GM18951 (cell line): ENCODE measurements around the gene NPDC1.

Source experiments
- POLR2A ChIP-seq: IDR thresholded peaks from 4 replicates; pipeline ENCODE4 v1.6.1; 2011; ENCODE audit warnings: mild to moderate bottlenecking; ENCODE audit not compliant: insufficient read length, insufficient read depth; ENCODE audit errors: extremely low read depth
- in situ Hi-C: fragments of 300-500 bp; cut with MboI; formaldehyde crosslinking; loops from one replicate; pipeline ENCODE4 v1.12.0; 2022; ENCODE audit warnings: low sequenced_read_pairs, mixed read lengths, inconsistent platforms; ENCODE audit not compliant: unreplicated experiment

Gene NPDC1

DNA sequence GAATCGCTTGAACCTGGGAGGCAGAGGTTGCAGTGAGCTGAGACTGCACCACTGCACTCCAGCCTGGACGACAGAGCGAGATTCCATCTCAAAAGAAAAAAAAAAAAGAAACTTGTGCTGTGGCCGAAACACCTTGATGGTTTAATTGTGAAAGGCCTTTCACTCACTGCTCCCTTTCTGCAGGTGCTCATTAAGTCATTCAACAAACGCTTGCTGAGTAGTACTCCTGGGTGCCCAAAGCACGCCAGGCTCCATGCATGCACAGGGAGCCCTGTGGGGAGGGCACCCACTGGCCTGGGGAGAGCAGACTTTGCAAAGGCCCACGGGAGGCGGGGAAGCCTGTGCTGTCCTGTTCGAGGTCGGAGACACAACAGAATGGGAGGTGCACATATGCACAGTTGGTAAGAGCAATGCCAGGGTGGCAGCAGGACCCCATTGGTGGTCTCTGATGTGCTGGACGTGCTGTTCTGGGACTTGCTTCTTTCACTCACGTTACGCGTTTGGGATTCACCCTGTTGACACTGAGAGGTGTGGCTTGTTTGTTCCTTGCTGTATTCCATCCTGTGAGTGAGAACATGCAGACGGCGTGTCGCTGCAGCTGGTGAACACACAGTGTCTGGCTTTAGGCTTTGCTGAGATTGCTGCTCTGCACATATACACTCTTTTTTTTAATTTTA, 10.9 kb upstream of the NPDC1 start:
- in situ Hi-C loops = no loop called here
- TF ChIP-seq POLR2A = no peak

DNA sequence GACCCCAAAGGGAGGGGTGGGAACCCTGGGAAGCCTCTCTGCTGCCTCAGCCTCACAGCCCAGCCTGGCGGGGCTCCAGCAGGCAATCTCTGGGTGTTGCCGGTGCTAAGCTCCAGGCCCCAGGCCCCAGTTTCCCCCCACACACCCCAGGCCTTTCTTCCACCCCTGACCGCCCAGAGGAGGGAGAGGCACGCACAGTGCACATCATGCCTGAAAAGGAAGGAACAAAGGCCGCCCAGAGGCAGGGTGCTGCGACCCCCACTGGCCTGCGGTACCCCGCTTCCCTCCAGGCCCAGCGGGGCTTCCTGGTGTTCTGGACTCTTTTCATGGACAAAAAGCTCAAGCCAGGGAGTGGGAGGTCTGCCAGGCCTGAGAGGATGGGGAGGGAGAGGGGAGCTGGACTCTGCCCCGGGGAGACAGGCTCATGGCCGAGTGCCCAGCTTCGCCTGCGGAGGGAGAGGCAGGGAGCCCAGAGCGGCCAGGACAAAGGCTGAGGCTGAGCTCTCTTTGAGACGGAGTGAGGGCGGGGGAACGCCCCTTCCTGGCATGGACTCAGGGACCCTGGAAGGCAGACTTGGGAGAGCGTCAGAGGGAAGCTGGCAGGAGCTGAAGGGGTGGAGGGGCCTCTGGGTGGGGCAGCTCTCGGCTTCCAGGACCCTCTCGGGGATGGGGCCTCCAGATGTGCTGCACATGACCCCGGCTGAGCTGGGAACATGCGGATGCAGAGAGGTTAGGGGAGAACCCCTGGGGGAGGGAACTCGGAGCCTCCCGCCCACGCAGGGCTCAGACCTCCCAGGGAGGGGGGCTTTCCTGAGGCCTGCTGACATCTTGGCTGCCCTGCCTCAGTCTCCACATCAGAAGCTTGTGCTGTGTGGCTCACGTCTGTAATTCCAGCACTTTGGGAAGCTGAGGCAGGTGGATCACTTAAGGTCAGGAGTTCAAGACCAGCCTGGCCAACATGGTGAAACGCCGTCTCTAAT, 9.7 kb upstream of the NPDC1 start:
- no peak for TF ChIP-seq POLR2A
- in situ Hi-C loops = no loop called here

DNA sequence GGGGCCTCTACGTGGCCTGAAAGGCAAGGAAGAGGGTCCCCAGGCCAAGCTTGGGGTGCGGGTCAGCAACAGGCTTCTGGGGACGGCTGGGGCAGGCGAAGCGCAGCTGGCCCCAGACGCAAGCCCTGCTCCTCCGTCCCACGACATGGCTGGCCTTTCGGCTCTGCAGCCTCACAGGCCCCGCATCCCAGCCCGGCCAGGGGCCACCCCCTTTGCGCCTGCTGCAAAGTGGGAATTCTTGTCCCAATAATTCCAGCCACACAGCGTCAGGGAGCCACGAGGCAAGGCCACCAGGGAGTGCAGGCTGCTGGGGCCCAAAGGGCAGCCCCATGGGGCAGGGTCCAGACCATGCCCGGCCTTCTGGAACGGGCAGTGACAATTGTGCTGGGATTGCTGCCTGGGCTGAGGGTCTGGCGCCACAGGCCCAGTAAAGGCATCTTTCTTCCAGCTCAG, 9.0 kb upstream of the NPDC1 start:
- no peak for TF ChIP-seq POLR2A
- in situ Hi-C loops = no loop called here

DNA sequence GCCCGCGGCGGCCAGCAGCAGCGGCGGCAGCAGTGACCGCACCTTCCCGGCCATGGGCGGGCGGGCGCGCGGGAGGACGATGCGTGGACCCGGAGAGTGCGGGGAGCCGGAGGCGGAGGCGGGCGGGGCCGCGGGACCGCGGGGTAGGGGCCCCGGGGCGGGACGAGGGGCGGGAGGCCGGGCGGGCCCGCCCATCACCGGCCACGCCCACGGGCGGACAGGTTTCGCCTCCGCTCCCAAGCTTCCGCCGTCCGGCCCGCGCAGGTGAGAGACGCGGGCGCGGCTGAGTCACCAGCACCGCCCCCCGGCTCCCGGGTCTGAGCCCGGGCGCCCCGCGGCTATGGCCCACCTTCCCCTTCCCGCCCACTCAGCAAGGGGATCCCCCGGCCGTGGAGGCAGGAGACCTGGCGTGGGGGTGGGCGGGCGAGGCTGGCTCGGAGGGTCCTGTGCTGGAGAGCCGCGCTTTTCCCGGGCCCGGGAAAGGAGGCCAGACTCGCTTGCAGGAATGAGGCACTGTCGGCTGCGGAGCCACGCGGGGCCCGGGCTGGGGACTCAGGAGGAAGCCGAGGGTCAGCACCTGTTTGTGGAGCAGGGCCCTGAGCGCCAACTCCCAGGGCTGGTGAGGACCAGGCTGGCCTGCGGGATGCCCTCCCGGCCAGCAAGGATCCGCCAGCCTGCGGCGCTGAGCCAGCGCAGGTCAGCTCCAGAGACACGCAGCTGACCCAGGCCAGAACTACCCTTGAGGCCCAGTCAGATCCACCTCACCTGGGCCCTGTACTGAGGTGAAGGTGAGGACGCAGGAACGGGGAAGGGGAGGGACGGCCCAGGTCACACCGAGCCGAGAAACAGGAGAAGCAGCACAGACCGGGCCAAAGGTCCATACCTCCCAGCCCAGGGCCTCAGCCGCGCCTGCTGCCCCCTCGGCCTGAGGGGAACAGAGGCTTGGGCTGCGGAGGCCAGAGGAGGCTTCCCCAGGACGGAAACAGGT, 8.3 kb upstream of the NPDC1 start, which contains the start of gene ENTPD2:
Gene ENTPD2 (minus strand): TSS at position 118 of the 988 bp plus-strand sequence. CDS start 64 bp downstream, at position 54.
- in situ Hi-C loops = no loop called here
- TF ChIP-seq POLR2A = no peak

DNA sequence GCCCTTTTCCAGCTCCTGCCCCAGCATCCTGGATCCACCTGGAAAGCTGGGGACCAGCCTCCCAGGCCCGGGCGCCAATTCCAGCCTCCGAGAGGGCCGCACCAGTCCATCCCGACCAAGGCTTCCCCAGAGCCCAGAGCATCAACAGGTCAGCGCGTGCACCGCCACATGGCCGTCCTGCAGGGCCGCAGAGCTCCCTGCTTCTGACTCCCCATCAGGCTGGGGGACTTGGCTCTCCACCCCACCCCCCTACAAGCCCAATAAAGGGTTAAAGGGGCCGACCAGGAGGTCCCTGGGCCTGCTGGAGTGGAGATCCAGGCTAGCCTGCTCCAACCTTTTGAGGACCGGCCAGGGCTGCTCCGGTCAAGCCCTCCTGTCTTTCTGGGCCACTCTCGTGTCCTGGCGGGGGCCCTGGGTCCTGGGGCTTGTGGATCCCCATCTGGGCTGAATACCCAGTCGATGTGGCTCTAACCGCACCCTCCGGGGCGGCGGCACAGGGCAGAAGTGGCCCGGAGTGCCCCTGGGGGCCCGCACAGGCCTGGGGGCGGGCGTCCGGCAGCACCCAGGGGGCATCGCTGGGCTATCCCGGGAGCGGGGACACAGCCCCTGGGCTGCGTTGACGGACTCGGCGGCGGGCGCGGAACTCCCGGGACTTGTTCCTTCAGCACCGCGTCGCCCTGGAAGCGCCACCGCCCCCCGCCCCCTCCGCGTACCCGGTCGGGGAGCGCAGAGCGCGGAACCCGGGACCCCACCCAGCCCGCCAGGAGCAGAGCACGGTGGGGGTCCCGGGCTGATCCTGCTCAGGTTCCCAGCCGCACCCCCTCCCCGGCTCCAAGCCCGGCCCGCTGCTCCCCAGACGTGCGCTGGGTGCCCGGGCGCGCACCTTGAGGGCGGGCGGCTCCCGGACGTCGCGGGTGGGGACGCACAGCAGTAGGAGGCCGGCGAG, 7.3 kb upstream of the NPDC1 start:
- in situ Hi-C loops = no loop called here
- no peak for TF ChIP-seq POLR2A

DNA sequence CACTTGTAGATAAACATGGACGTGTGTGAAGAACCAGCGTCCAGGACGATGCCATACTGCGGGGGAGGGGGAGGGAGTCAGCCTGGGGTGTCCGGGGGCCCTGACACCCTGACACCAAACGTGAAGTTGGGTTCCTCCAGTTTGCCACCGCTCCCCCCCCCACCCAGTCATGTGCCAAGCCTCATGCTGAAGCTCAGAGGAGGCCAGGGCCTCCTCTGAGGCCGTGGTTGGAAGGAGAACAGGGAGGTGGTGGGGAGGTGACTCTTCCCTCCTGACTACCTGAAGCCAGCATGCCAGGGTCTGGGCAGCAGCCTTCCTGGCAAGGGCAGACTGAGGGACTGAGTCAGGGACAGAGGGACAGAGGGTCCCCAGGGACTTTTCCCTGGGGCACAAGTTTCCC, 6.3 kb upstream of the NPDC1 start:
- TF ChIP-seq POLR2A = no peak
- in situ Hi-C loops = no loop called here

DNA sequence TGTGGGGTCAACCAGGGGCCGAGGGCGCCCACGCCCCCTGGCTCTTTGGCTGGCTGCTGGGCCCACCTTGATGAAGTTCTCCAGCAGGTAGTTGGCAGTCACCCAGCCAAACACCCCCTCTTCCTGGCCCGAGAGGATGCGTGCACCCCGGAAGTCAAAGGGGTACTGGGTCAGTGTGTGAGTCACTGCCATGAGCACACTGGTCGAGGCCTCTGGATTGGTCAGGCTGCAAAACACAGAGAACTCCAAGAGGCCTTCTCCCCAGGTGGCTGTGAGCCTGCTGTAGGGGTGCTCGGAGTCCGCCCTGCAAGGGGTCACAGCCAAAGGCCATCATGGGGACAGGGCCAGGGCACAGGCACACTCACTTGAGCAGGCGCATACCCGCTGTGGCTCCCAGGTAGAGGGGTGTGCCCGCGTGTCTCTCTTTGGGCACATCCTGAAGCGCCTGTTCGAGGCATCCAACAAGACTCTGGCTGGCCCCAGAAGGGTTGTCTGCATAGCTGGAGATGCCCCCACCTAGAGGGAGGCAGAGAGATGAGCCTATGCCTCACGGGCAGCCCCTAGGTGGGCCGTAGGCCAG, 5.3 kb upstream of the NPDC1 start:
- in situ Hi-C loops = no loop called here
- TF ChIP-seq POLR2A = no peak

DNA sequence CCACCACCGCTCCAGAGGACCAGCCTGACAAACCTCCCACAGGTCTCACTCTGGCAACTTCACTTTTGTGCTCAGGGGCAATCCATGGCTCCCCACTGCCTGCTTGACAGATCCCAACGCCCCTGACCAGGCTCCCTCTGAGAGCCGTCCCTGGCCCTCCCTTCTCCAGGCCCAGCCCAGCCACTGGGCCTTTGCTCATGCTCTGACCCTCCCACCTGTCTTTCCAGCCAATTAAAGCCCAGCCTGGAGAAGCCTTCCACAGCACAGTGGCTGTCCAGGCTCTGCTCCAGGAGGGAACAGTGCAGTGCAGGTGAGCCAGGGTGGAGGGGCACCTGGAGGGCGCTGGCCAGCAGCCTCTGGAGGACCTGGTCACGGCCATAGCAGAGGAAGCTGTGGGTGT, 4.6 kb upstream of the NPDC1 start:
- in situ Hi-C loops = no loop called here
- no peak for TF ChIP-seq POLR2A

DNA sequence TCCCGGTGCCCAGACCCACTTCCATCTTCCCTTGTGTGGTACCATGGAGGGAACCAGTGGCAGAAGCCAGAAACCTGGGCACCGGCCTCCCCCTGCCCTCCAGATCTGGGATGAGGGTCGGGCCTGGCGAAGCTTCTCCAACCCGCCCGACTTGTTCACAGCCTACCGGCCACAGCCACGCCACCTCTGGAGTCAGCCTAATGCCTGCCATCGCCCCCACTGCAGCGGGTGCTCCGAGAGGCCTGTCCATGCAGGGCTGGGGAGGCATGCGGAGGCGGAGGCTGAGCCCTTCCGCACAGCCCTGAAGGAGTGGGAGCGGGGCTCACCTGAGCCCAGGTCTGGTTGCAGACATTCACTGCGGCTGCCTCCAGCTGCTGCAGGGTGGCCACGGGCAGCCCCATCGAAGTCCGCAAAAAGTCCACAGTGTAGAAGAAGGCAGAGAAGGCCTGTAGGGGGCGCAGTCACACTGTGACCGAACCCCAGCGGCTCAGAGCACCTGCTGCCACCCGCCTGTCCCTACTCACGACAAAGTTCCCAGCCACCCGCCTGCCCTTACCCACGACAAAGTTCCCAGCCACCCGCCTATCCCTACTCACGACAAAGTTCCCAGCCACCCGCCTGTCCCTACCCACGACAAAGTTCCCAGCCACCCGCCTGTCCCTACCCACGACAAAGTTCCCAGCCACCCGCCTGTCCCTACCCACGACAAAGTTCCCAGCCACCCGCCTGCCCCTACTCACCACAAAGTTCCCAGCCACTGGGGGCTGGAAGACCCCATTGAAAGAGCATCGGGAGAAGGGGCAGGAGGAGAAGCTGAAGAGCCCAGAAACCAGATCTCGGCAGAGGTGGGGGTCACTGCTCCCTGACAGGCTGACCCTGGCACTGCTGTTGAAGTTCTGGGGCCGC, 3.8 kb upstream of the NPDC1 start:
- no peak for TF ChIP-seq POLR2A
- in situ Hi-C loops = loop anchor here (25.0 kb wide), 1 partner anchor 262 kb away; the partner anchor contains the start of genes CCDC183 and TMEM141
